Aortic smooth muscle cell (primary cell): ENCODE data around the gene PROP1. TPM values are rescaled to one million over a fixed set of nuclear protein-coding genes. Genes with fewer than 3 reads are reported as not detected.

Experiments used
- total RNA-seq: library from RNA; depleted of rRNA; stranded (reverse); fragments of >200 nt; gene quantifications from 2 replicates; pipeline ENCODE4 v1.2.3, GENCODE V29; 2014

Gene PROP1
- not detected in 2 replicates for total RNA-seq

GRCh38 chr5:177995691-177996595, at the start of gene PROP1:
TSS of gene PROP1 (minus strand) at chr5:177996242. CDS start at chr5:177995933, 309 bp downstream.

Other genes starting within 250 kb of the PROP1 start
- gene FAM153A, start 213.3 kb downstream of the PROP1 start, total RNA-seq, result not detected in 2 replicates
- gene N4BP3, start 117.3 kb upstream of the PROP1 start, total RNA-seq, result 0.68 and 1.5 TPM in 2 replicates
- gene RMND5B, start 134.8 kb upstream of the PROP1 start, total RNA-seq, result 25.6 and 28.8 TPM in 2 replicates
- gene NHP2, start 157.6 kb upstream of the PROP1 start, total RNA-seq, result 88.4 and 114 TPM in 2 replicates
- gene GMCL2, start 191.1 kb upstream of the PROP1 start, total RNA-seq, result not detected in 2 replicates
- 29.1 and 47.6 TPM in 2 replicates for gene HNRNPAB, start 208.3 kb upstream of the PROP1 start, total RNA-seq
- 25.4 and 27.4 TPM in 2 replicates for gene PHYKPL, start 236.6 kb upstream of the PROP1 start, total RNA-seq